Muscle layer of colon (tissue), 2 donors: Measurements from ENCODE around the gene DBH.

Experiments used
- H3K27ac ChIP-seq: one replicate; pipeline ENCODE4 v1.7.0; 2013; ENCODE audit warnings: low read depth, mild to moderate bottlenecking, low read length, moderate library complexity
- H3K27me3 ChIP-seq, 2 donors: one replicate each; pipeline ENCODE4 v1.7.0; 2013; ENCODE audit warnings: low read length in 2 of 2, mild to moderate bottlenecking in 2 of 2; ENCODE audit not compliant: insufficient read depth in 2 of 2, control insufficient read depth in 1 of 2
- H3K36me3 ChIP-seq: one replicate; pipeline ENCODE4 v1.7.0; 2013; ENCODE audit warnings: mild to moderate bottlenecking, low read length; ENCODE audit not compliant: insufficient read depth
- H3K4me1 ChIP-seq: one replicate; pipeline ENCODE4 v1.7.0; 2013; ENCODE audit warnings: mild to moderate bottlenecking, low read length; ENCODE audit not compliant: insufficient read depth
- H3K4me3 ChIP-seq, 2 donors: one replicate each; pipeline ENCODE4 v1.7.0; 2013; ENCODE audit warnings: low read length in 2 of 2, low read depth in 1 of 2, mild to moderate bottlenecking in 1 of 2, moderate library complexity in 1 of 2
- H3K9ac ChIP-seq: one replicate; pipeline ENCODE4 v1.7.0; 2013; ENCODE audit warnings: low read length
- H3K9me3 ChIP-seq: one replicate; pipeline ENCODE4 v1.7.0; 2013; ENCODE audit warnings: mild to moderate bottlenecking, low read length
- donor health status: abdominal sarcoma.
- donor health status: Adenocarcinoma of cecum.

Gene DBH

GRCh38 chr9:133649194-133649593 lies 13.0 kb downstream of the DBH start:
- no peak overlapping the region for H3K9ac ChIP-seq
- H3K36me3 ChIP-seq: no peaks in the 10 kb centered on the region
- no peaks in the 10 kb centered on the region for H3K9me3 ChIP-seq
- H3K27me3 ChIP-seq: peaks cover 0 to 30% of the 10 kb centered on the region in 2 donors
- no peak overlapping the region for H3K27ac ChIP-seq
- H3K4me3 ChIP-seq: no peak overlapping the region
- no peaks in the 10 kb centered on the region for H3K4me1 ChIP-seq

GRCh38 chr9:133650026-133650425 lies 13.9 kb downstream of the DBH start:
- H3K27ac ChIP-seq: no peak overlapping the region
- no peaks in the 10 kb centered on the region for H3K4me1 ChIP-seq
- H3K9ac ChIP-seq: no peak overlapping the region
- H3K9me3 ChIP-seq: no peaks in the 10 kb centered on the region
- H3K36me3 ChIP-seq: no peaks in the 10 kb centered on the region
- H3K4me3 ChIP-seq: no peak overlapping the region
- H3K27me3 ChIP-seq: peaks cover 0 to 38% of the 10 kb centered on the region in 2 donors

GRCh38 chr9:133653638-133654037 lies 17.5 kb downstream of the DBH start:
- H3K36me3 ChIP-seq: no peaks in the 10 kb centered on the region
- H3K27me3 ChIP-seq: peaks cover 5 to 62% of the 10 kb centered on the region in 2 donors
- no peak overlapping the region for H3K4me3 ChIP-seq
- no peak overlapping the region for H3K27ac ChIP-seq
- no peak overlapping the region for H3K9ac ChIP-seq
- peaks cover 6% of the 10 kb centered on the region for H3K4me1 ChIP-seq
- H3K9me3 ChIP-seq: no peaks in the 10 kb centered on the region

GRCh38 chr9:133654736-133655657 lies 18.8 kb downstream of the DBH start:
- no peak overlapping the region for H3K9ac ChIP-seq
- no peak overlapping the region for H3K4me3 ChIP-seq
- no peaks in the 10 kb centered on the region for H3K9me3 ChIP-seq
- H3K4me1 ChIP-seq: peaks cover 16% of the 10 kb centered on the region
- peaks cover 5 to 57% of the 10 kb centered on the region in 2 donors for H3K27me3 ChIP-seq
- no peaks in the 10 kb centered on the region for H3K36me3 ChIP-seq
- no peak overlapping the region for H3K27ac ChIP-seq

- H3K4me1 ChIP-seq: peaks cover 16% of the 10 kb centered on the region
- no peak overlapping the region for H3K9ac ChIP-seq
- H3K4me3 ChIP-seq: no peak overlapping the region
- H3K27ac ChIP-seq: no peak overlapping the region
- H3K27me3 ChIP-seq: peaks cover 5 to 57% of the 10 kb centered on the region in 2 donors
- H3K36me3 ChIP-seq: no peaks in the 10 kb centered on the region
- H3K9me3 ChIP-seq: no peaks in the 10 kb centered on the region
Measured at GRCh38 chr9:133655701-133656100, 19.5 kb downstream of the DBH start.

GRCh38 chr9:133656211-133657119 lies 20.3 kb downstream of the DBH start:
- peaks cover 5 to 50% of the 10 kb centered on the region in 2 donors for H3K27me3 ChIP-seq
- no peak overlapping the region for H3K4me3 ChIP-seq
- no peak overlapping the region for H3K9ac ChIP-seq
- no peak overlapping the region for H3K27ac ChIP-seq
- peaks cover 16% of the 10 kb centered on the region for H3K4me1 ChIP-seq
- H3K36me3 ChIP-seq: no peaks in the 10 kb centered on the region
- H3K9me3 ChIP-seq: no peaks in the 10 kb centered on the region

GRCh38 chr9:133657120-133657661 lies 21.0 kb downstream of the DBH start:
- Histone ChIP-seq H3K27ac (no peak overlapping the region), H3K4me3 (no peak overlapping the region), H3K9ac (no peak overlapping the region), H3K27me3 (peaks cover 5 to 47% of the 10 kb centered on the region in 2 donors), H3K9me3 (no peaks in the 10 kb centered on the region), H3K4me1 (peaks cover 16% of the 10 kb centered on the region), H3K36me3 (no peaks in the 10 kb centered on the region)

- Histone ChIP-seq H3K27ac (no peak overlapping the region), H3K27me3 (peaks cover 5 to 36% of the 10 kb centered on the region in 2 donors), H3K4me1 (peaks cover 16% of the 10 kb centered on the region), H3K36me3 (no peaks in the 10 kb centered on the region), H3K9me3 (no peaks in the 10 kb centered on the region), H3K4me3 (peak overlapping the region in 1 of 2 donors; percentile 45), H3K9ac (no peak overlapping the region)
Measured at GRCh38 chr9:133658442-133659431, 22.6 kb downstream of the DBH start.

GRCh38 chr9:133659516-133659915 lies 23.4 kb downstream of the DBH start:
- Histone ChIP-seq H3K36me3 (no peaks in the 10 kb centered on the region), H3K4me3 (peak overlapping the region in 1 of 2 donors; percentile 45), H3K9me3 (no peaks in the 10 kb centered on the region), H3K27ac (no peak overlapping the region), H3K4me1 (peaks cover 16% of the 10 kb centered on the region), H3K9ac (no peak overlapping the region), H3K27me3 (peaks cover 5 to 32% of the 10 kb centered on the region in 2 donors)

GRCh38 chr9:133661846-133662540 lies 25.8 kb downstream of the DBH start:
- H3K27ac ChIP-seq: no peak overlapping the region
- peaks cover 0 to 10% of the 10 kb centered on the region in 2 donors for H3K27me3 ChIP-seq
- H3K4me3 ChIP-seq: no peak overlapping the region
- H3K4me1 ChIP-seq: peaks cover 16% of the 10 kb centered on the region
- H3K9ac ChIP-seq: no peak overlapping the region
- no peaks in the 10 kb centered on the region for H3K9me3 ChIP-seq
- H3K36me3 ChIP-seq: no peaks in the 10 kb centered on the region
